PC-9 (cell line): ENCODE data around the gene ACVR1. TPM values are rescaled to one million over a fixed set of nuclear protein-coding genes. Genes with fewer than 3 reads are reported as not detected.

Experiments used
- BruUV-seq: library from RNA; stranded (reverse); fragments of 400-500 nt; replicated peaks from 2 replicates; lab custom pipeline; 2021; lab: Mats Ljungman, UMichigan
- CTCF ChIA-PET: fragments of 300-600 bp; sonication (Branson Sonifier 250); formaldehyde crosslinking; loops from one replicate; lab custom pipeline; 2022; ENCODE audit warnings: antibody characterized with exemption; lab: Charles Lee
- POLR2A ChIA-PET: fragments of 300-600 bp; sonication (Branson Sonifier 250); formaldehyde crosslinking; loops from one replicate; lab custom pipeline; 2022; ENCODE audit warnings: antibody characterized with exemption; ENCODE audit not compliant: unreplicated experiment; lab: Charles Lee
- DNase-seq, 2 experiments: peaks; one replicate each; pipeline versions ENCODE4 v3.0.0 to v3.0.0-alpha.2; 2015 to 2022; ENCODE audit warnings: mixed read lengths in 1 of 2
- H2AFZ ChIP-seq: fragments of 200-600 bp; sonication (generic); 2 replicates; pipeline ENCODE4 v1.8.1; 2017; ENCODE audit warnings: antibody characterized with exemption
- H3F3A ChIP-seq: fragments of 200-600 bp; sonication (generic); 2 replicates; pipeline ENCODE4 v1.8.1; 2017; ENCODE audit warnings: antibody characterized with exemption, mild to moderate bottlenecking, low read depth; ENCODE audit not compliant: insufficient read depth
- H3K27ac ChIP-seq: fragments of 200-600 bp; sonication (generic); 2 replicates; pipeline ENCODE4 v1.6.1; 2016; ENCODE audit warnings: mixed run types
- H3K27me3 ChIP-seq: fragments of 200-600 bp; sonication (generic); 2 replicates; pipeline ENCODE4 v1.6.1; 2016; ENCODE audit warnings: low read depth, mixed run types; ENCODE audit not compliant: insufficient read depth
- H3K36me3 ChIP-seq: fragments of 200-600 bp; sonication (generic); 2 replicates; pipeline ENCODE4 v1.6.1; 2016; ENCODE audit warnings: low read depth, mixed run types
- H3K4me1 ChIP-seq: fragments of 200-600 bp; sonication (generic); replicated peaks from 2 replicates; pipeline ENCODE4 v1.6.1; 2016; ENCODE audit warnings: mixed run types; ENCODE audit not compliant: insufficient read depth
- H3K4me2 ChIP-seq: fragments of 200-600 bp; sonication (generic); 2 replicates; pipeline ENCODE4 v1.6.1; 2017; ENCODE audit warnings: mixed run types
- H3K4me3 ChIP-seq: fragments of 200-600 bp; sonication (generic); 2 replicates; pipeline ENCODE4 v1.6.1; 2016; ENCODE audit warnings: mixed run types
- H3K79me2 ChIP-seq: fragments of 200-600 bp; sonication (generic); 2 replicates; pipeline ENCODE4 v1.6.1; 2017; ENCODE audit warnings: low read depth, mixed run types
- H3K9me2 ChIP-seq: fragments of 200-600 bp; sonication (generic); 2 replicates; pipeline ENCODE4 v1.8.1; 2017; ENCODE audit warnings: mild to moderate bottlenecking; ENCODE audit not compliant: insufficient read depth
- H3K9me3 ChIP-seq: fragments of 200-600 bp; sonication (generic); 2 replicates; pipeline ENCODE4 v1.8.1; 2016; ENCODE audit warnings: low read depth; ENCODE audit not compliant: insufficient read depth
- H4K20me1 ChIP-seq: fragments of 200-600 bp; sonication (generic); 2 replicates; pipeline ENCODE4 v1.8.1; 2017; ENCODE audit not compliant: insufficient read depth
- EZH2 ChIP-seq: fragments of 200-600 bp; sonication (generic); IDR thresholded peaks from 2 replicates; pipeline ENCODE4 v1.8.0; 2017; ENCODE audit warnings: antibody characterized with exemption, low read depth
- intact Hi-C: fragments of 100-400 bp; cut with micrococcal nuclease; formaldehyde crosslinking; loops from one replicate; pipeline ENCODE4 v1.10.0; 2022; ENCODE audit not compliant: unreplicated experiment
- total RNA-seq: library from RNA; stranded (reverse); gene quantifications from 2 replicates; pipeline ENCODE4 v1.2.3, GENCODE V29; 2021
- TF ChIP-seq, protein P1 (sequence below): fragments of 200-600 bp; sonication (generic); conservative IDR thresholded peaks from 2 replicates; pipeline ENCODE4 v1.6.1; 2017; ENCODE audit warnings: mixed run types, antibody characterized with exemption, mild to moderate bottlenecking, moderate library complexity

The ACVR1 gene
- total RNA-seq, 1 experiment from 2014 or later = 8.9 TPM

GRCh38 chr2:157900203-157900602, 24.1 kb upstream of the ACVR1 start:
- H3K27ac ChIP-seq = no peak overlapping the region
- H4K20me1 ChIP-seq = no peaks in the 10 kb centered on the region
- no peaks in the 10 kb centered on the region for H3K36me3 ChIP-seq
- DNase-seq = peak in 1 of 2 experiments; percentile 3
- H3K4me3 ChIP-seq = no peak overlapping the region
- no peaks in the 10 kb centered on the region for H3K27me3 ChIP-seq
- CTCF ChIA-PET = no interaction called here
- no peaks in the 10 kb centered on the region for H3K9me3 ChIP-seq
- no peak overlapping the region for H3K4me2 ChIP-seq
- POLR2A ChIA-PET = no interaction called here
- H3F3A ChIP-seq = no peaks in the 10 kb centered on the region
- H3K4me1 ChIP-seq = no peaks in the 10 kb centered on the region
- TF ChIP-seq, protein P1, sequence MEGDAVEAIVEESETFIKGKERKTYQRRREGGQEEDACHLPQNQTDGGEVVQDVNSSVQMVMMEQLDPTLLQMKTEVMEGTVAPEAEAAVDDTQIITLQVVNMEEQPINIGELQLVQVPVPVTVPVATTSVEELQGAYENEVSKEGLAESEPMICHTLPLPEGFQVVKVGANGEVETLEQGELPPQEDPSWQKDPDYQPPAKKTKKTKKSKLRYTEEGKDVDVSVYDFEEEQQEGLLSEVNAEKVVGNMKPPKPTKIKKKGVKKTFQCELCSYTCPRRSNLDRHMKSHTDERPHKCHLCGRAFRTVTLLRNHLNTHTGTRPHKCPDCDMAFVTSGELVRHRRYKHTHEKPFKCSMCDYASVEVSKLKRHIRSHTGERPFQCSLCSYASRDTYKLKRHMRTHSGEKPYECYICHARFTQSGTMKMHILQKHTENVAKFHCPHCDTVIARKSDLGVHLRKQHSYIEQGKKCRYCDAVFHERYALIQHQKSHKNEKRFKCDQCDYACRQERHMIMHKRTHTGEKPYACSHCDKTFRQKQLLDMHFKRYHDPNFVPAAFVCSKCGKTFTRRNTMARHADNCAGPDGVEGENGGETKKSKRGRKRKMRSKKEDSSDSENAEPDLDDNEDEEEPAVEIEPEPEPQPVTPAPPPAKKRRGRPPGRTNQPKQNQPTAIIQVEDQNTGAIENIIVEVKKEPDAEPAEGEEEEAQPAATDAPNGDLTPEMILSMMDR = no peak
- no peak for TF ChIP-seq EZH2
- intact Hi-C loops = loop anchor here (1.0 kb wide), 1 partner anchor 24 kb away; the partner anchor contains the start of gene ACVR1
- H3K9me2 ChIP-seq = no peaks in the 10 kb centered on the region
- BruUV-seq = no TSS peak
- no peaks in the 10 kb centered on the region for H3K79me2 ChIP-seq
- H2AFZ ChIP-seq = no peak overlapping the region

- no peaks in the 10 kb centered on the region for H3K79me2 ChIP-seq
- no peak for DNase-seq
- POLR2A ChIA-PET = no interaction called here
- TF ChIP-seq, protein P1 = no peak
- TF ChIP-seq EZH2 = no peak
- no TSS peak for BruUV-seq
- CTCF ChIA-PET = no interaction called here
- no peaks in the 10 kb centered on the region for H3K4me1 ChIP-seq
- H3K9me2 ChIP-seq = no peaks in the 10 kb centered on the region
- H4K20me1 ChIP-seq = no peaks in the 10 kb centered on the region
- no peaks in the 10 kb centered on the region for H3F3A ChIP-seq
- no peak overlapping the region for H2AFZ ChIP-seq
- H3K9me3 ChIP-seq = no peaks in the 10 kb centered on the region
- no peak overlapping the region for H3K4me3 ChIP-seq
- no peak overlapping the region for H3K4me2 ChIP-seq
- intact Hi-C loops = no loop called here
- no peaks in the 10 kb centered on the region for H3K27me3 ChIP-seq
- H3K36me3 ChIP-seq = no peaks in the 10 kb centered on the region
- H3K27ac ChIP-seq = no peak overlapping the region
Measured at GRCh38 chr2:157899125-157899839, 23.2 kb upstream of the ACVR1 start.

- TF ChIP-seq EZH2 = no peak
- TF ChIP-seq, protein P1 = no peak
- Histone ChIP-seq H3K79me2 (no peaks in the 10 kb centered on the region), H3K9me3 (no peaks in the 10 kb centered on the region), H2AFZ (no peak overlapping the region), H3K4me2 (no peak overlapping the region), H3K4me1 (no peaks in the 10 kb centered on the region), H4K20me1 (no peaks in the 10 kb centered on the region), H3K27me3 (no peaks in the 10 kb centered on the region), H3K9me2 (no peaks in the 10 kb centered on the region), H3K36me3 (no peaks in the 10 kb centered on the region), H3K4me3 (no peak overlapping the region), H3K27ac (no peak overlapping the region), H3F3A (no peaks in the 10 kb centered on the region)
- no TSS peak for BruUV-seq
- POLR2A ChIA-PET = no interaction called here
- DNase-seq = peak; percentile 2 to 52
- intact Hi-C loops = no loop called here
- CTCF ChIA-PET = interaction anchor here (0.6 kb wide), 1 partner anchor 12 kb away, joined by 16 read pairs; no protein-coding TSS in a partner anchor
Measured at GRCh38 chr2:157898591-157898996, 22.5 kb upstream of the ACVR1 start.
